Middle frontal gyrus (tissue), 1 donor: ENCODE data around the gene BICD1.

Experiments
- DNase-seq: peaks from one replicate; pipeline ENCODE4 v3.0.0-alpha.2; 2015; ENCODE audit warnings: low spot score; ENCODE audit errors: extremely low spot score

Gene BICD1

GRCh38 chr12:32399370-32400113 is 292.9 kb downstream of the BICD1 start, which contains the start of gene FGD4:
TSS of gene FGD4 (plus strand) at chr12:32399558.
- DNase-seq: peak; percentile 57

- no peak for DNase-seq
Observed at GRCh38 chr12:32400114-32400672, 293.5 kb downstream of the BICD1 start.

GRCh38 chr12:32400866-32401265 is 294.2 kb downstream of the BICD1 start:
- DNase-seq: no peak

GRCh38 chr12:32402170-32402569 is 295.5 kb downstream of the BICD1 start:
- no peak for DNase-seq

- no peak for DNase-seq
Observed at GRCh38 chr12:32402946-32403345, 296.3 kb downstream of the BICD1 start.

- DNase-seq: no peak
Observed at GRCh38 chr12:32407795-32408194, 301.1 kb downstream of the BICD1 start.

- no peak for DNase-seq
Observed at GRCh38 chr12:32413412-32413811, 306.8 kb downstream of the BICD1 start.

- no peak for DNase-seq
Observed at GRCh38 chr12:32418221-32418620, 311.6 kb downstream of the BICD1 start.

GRCh38 chr12:32418903-32419519 is 312.4 kb downstream of the BICD1 start:
- no peak for DNase-seq

GRCh38 chr12:32419520-32419960 is 312.9 kb downstream of the BICD1 start:
- no peak for DNase-seq

GRCh38 chr12:32420356-32420755 is 313.7 kb downstream of the BICD1 start:
- DNase-seq: no peak

GRCh38 chr12:32423559-32423958 is 316.9 kb downstream of the BICD1 start:
- no peak for DNase-seq

GRCh38 chr12:32431025-32431424 is 324.4 kb downstream of the BICD1 start:
- no peak for DNase-seq
